ENCODE results near the gene DNAJC8.

The DNAJC8 gene

DNA sequence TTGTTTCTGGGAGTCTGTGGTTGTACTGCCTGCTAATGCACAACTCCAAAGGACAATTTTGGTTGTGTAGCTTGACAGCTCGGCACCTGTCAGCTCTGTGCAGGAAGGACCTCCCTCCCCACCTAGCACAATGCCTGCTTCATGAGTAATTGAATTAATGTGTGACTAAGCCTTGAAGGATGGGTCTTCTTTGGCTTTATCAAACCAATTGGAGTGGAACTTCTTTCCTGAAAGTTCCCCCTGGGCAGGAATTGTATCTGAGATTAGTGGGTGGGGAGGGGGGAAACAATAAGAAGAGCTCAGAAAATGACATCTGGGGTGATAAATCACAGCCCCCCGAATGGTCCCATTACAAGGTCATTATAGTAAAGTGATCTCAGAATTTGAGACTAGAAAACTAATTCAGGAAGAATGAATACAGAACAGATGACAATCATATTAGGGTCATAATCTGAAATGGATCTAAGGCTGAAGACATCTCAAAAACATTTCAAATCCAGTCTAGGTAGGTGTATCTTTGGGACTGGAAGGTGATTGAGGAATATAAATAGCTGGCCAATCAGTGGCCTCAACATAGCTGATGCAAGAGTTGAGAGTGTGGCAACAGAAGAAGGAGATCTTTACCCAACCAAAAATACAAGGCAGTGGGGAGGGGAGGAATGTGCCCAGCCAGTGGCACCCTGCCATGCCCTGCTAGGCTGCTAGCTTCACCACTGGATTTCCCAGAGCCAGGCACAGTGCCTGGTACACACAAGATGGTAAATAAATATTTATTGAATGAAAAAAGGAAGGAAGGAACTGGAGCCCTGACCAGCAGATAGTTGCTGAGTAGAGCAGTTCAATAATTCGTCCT is 16.4 kb upstream of the DNAJC8 start:
- DNase-seq = no peak

DNA sequence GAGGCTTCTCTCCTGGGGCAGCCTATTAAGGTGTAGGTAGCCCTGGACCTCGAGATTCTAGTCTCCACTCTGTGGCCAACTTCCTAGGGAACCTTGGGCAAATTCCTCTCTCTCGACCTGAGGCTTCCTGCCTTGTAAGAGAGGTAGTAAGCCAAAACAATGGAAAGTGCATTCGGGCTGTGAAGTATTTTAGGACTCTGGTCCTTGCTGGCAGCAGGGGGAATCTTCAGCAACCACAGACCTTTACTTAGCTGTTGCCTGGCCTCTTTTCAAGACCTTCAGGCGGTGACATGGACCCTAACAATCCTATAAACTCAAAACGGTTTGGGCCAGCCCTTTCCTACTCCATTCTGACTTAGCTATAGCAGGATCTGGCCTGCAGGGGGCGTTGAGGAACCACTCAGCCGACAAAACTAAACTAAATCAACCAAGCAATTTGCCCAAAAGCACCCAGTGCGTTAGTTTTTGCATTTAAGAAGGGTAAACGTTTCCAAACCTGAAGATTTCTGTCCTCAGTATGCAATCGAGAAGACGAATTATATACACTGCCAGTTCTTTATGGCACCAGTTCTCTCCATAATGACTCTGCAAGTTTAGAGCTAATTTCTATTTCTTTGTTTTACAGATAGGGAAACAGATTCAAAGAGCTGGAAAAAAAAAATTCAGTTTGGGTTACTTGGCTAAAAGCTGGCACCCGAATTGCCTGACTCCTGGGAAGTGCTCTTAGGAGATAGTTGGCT is 15.6 kb upstream of the DNAJC8 start:
- peak; percentile 80 for DNase-seq

GRCh38 chr1:28247612-28248272 is 14.9 kb upstream of the DNAJC8 start:
- DNase-seq = no peak

- peak; percentile 49 for DNase-seq
Observed at GRCh38 chr1:28246427-28246832, 13.6 kb upstream of the DNAJC8 start.

- no peak for DNase-seq
Observed at GRCh38 chr1:28244549-28245251, 11.9 kb upstream of the DNAJC8 start.

- no peak for DNase-seq
Observed at GRCh38 chr1:28243685-28244311, 11.0 kb upstream of the DNAJC8 start.

- no peak for DNase-seq
Observed at GRCh38 chr1:28241638-28242241, 8.9 kb upstream of the DNAJC8 start.

- DNase-seq = no peak
Observed at GRCh38 chr1:28240024-28240423, 7.2 kb upstream of the DNAJC8 start.

GRCh38 chr1:28239004-28239403 is 6.2 kb upstream of the DNAJC8 start:
- DNase-seq = no peak

GRCh38 chr1:28236656-28237322 is 4.0 kb upstream of the DNAJC8 start:
- no peak for DNase-seq

DNA sequence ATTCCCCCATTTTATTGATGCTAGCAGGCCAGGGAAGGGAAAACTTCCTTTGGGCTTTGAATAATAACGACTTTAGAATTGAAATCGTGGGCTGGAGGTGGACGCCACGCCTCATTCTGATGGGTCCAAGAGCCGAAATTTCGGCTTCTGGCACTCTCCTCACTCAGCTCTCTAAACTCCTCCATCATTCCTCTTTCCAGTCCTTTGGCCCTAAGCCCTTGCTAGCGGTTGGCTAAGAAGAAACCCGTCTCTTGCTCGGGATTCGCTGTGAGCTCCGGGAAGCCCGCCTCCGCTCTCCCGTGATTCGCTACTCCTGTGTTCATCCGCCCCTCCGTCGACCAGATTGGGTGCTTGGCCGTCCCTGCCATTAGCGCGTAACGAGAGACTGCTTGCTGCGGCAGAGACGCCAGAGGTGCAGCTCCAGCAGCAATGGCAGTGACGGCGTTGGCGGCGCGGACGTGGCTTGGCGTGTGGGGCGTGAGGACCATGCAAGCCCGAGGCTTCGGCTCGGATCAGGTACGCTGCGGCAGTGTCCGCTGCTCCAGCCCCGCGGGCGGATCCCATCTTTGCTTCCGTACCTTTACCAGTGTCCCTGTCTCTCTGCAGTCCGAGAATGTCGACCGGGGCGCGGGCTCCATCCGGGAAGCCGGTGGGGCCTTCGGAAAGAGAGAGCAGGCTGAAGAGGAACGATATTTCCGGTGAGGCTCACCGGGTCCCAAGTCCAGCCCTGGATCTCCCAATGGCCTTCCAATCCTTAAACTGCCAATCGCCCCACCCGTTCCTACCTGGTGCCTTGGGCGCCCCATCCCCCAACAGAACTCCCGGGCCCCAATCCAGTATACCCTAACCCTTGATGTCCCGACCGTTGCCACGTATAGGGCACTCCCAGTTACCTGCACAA is 3.2 kb upstream of the DNAJC8 start, which contains the start of gene ATP5IF1:
Gene ATP5IF1, plus strand, starts transcription at position 370 of the 901 bp plus-strand sequence. Its CDS starts 60 bp downstream, at position 430.
- DNase-seq = peak; percentile 96

GRCh38 chr1:28233264-28233606 is 406 bp upstream of the DNAJC8 start:
- no peak for DNase-seq

DNA sequence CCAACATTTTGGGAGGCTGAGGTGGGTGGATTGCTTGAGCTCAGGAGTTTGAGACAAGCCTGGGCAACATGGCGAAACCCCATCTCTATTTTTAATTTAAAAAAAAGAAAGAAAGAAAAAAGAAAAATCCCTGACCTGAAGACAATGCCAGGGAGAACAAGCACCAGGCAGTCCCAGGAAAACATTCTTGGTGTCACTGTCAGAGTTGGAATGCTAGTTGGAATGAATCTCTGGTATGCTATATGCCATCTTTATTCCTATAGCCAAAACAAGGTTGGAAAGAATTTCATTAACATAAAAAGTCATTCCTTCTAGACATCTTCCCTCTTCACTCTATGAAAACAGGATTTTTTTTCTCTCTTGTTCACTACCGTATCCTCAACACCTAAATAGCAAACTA is 2.8 kb downstream of the DNAJC8 start:
- no peak for DNase-seq

DNA sequence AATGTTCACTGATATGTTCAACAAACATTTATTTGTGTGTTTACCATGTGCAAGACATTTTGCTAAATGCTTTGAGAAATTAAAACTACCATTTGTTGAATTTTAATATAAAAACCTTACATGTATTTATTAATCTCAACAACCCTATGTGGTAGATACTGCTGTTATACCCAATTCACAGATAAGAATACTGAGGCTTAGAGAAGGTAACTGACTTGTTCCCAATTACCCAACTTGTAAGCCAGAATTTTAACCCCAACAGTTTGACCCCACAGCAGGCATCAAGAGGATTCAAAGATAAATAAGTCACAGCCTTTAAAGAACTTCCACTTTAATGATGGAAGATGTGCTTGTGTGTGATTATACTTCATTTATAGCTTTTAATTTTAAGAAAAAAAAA is 3.7 kb downstream of the DNAJC8 start:
- no peak for DNase-seq

- DNase-seq = no peak
Observed at GRCh38 chr1:28213315-28213714, 19.5 kb downstream of the DNAJC8 start.

- no peak for DNase-seq
Observed at GRCh38 chr1:28209700-28210099, 23.1 kb downstream of the DNAJC8 start.

DNA sequence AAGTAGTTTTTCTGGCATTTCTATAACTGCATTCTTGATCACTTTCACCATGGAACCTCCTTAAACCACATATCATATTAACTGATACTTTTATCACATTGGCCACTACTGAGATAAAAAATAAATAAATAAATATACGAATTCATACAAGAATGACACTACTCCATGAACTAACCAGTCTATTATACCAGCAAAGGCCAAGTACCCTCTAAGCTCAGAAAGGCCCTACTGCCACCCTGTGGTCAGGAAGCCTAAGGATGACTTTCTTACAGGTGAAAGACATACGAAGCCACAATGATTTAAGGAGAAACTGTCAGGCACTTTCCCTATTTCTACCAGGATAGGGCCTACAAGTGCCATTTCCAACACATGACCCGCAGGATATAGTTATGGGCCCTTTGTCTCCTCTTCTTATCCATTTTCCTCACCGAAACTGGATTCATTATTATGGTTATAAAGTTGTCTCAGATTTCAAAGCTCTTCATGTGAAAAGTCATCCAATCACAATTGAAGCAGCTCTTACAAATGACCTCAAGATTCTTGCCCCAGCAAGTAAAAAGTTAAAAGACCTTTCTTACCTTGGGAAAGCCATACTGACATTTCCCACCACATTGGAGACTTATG is 23.9 kb downstream of the DNAJC8 start:
- peak; percentile 70 for DNase-seq

- no peak for DNase-seq
Observed at GRCh38 chr1:28205243-28205642, 27.6 kb downstream of the DNAJC8 start.

DNA sequence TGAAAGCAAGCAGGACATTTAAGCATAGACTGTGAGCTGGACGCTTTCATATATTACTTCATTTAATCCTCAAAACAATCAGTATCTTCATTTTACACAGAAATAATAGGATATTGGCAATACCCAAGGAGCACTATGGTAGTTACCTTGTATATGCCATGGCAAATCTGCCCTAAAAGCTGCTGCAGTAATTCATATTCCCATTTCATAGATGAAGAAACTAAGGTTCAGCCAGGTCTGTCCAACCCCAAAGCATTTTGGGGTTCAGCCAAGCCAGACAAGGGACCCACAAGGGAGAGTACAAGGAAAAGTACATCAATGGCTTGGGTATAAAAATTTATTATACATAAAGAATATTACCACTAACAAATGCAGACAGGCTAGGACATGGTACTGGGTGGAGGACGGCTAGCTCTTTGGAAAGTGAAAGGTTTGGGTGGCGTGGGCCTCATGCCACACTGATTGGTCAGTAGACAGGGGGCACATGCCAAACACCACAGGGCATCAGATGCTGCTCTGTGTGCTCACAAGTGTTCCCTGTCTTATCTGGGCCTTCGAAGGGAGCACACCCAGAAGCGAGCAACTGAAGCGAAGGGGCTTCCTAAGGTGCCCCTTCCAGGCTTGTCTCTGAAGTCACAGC is 32.5 kb downstream of the DNAJC8 start:
- DNase-seq = no peak
